RWPE1 (cell line): Measurements from ENCODE around the gene LYSMD1.

ENCODE experiments used
- CTCF ChIA-PET: fragments of 350-600 bp; sonication (Branson Sonifier 250); formaldehyde crosslinking; extraction: SDS; loops from one replicate; lab custom pipeline; 2021; lab: Yijun Ruan, JAX
- POLR2A ChIA-PET: fragments of 400-600 bp; formaldehyde crosslinking; extraction: SDS; loops from one replicate; lab custom pipeline; 2020; ENCODE audit warnings: antibody characterized with exemption; ENCODE audit not compliant: low non-redundant PET; lab: Yijun Ruan, JAX
- DNase-seq: peaks from one replicate; pipeline ENCODE4 v3.0.0; 2012; ENCODE audit warnings: low spot score
- H3K27ac ChIP-seq: fragments of 450-650 bp; 2 replicates; pipeline ENCODE4 v1.5.1; 2017
- TF ChIP-seq, protein P1 (sequence below): fragments of 450-650 bp; conservative IDR thresholded peaks from 2 replicates; pipeline ENCODE4 v1.5.1; 2017; ENCODE audit warnings: low read depth, mild to moderate bottlenecking

LYSMD1 gene

DNA sequence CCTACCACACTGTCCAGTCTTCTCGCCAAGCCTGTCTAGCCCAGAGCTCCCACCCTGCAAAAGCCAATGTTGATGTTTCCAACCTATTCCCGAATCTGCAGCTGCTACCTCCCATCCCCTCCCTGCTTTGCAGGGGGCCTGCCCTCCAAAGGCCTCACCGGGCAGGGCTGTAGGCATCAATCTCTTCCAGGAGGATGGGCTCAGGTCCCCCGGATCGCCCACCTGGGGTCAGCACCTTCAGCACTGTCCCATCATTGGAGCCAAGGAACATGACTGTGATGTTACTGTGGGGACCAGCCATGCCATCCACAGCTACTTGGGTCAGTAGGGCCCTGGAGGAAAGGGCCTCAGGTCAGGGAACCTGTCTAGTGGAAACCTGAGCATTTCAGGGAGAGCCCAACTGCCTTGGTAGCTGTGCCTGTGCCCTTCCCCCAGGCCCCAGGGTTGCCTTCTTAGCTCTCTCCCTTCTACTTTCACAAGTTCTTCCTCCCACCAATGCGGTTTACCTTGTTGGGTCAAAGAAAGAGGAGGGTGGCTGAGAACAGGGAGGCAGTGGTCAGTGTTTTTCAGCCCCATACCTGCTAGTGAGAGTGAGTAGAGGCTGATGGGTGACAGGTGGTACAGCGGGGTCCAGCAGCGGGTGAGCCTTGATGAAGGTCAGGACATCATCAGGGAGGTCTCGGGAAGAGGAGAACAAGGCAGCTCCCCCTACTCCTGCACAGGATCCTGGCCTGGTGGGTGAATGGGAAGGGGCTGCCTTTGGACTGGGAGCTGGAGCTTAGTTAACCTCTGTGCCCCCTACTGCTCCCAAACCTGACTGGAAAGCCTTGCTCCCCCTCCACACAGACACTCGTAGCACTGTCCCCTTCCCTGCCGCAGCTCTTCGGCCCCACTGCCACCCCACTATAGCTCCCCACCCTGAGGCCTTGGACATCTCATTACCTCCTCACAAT is 30.0 kb downstream of the LYSMD1 start:
- POLR2A ChIA-PET: no interaction called here
- no peak for DNase-seq
- no peak overlapping the region for H3K27ac ChIP-seq
- TF ChIP-seq, protein P1, sequence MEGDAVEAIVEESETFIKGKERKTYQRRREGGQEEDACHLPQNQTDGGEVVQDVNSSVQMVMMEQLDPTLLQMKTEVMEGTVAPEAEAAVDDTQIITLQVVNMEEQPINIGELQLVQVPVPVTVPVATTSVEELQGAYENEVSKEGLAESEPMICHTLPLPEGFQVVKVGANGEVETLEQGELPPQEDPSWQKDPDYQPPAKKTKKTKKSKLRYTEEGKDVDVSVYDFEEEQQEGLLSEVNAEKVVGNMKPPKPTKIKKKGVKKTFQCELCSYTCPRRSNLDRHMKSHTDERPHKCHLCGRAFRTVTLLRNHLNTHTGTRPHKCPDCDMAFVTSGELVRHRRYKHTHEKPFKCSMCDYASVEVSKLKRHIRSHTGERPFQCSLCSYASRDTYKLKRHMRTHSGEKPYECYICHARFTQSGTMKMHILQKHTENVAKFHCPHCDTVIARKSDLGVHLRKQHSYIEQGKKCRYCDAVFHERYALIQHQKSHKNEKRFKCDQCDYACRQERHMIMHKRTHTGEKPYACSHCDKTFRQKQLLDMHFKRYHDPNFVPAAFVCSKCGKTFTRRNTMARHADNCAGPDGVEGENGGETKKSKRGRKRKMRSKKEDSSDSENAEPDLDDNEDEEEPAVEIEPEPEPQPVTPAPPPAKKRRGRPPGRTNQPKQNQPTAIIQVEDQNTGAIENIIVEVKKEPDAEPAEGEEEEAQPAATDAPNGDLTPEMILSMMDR: no peak
- CTCF ChIA-PET: interaction anchor here (0.5 to 1.3 kb wide), 3 partner anchors 17 to 860 kb away, joined by 3 read pairs; no protein-coding TSS in a partner anchor

DNA sequence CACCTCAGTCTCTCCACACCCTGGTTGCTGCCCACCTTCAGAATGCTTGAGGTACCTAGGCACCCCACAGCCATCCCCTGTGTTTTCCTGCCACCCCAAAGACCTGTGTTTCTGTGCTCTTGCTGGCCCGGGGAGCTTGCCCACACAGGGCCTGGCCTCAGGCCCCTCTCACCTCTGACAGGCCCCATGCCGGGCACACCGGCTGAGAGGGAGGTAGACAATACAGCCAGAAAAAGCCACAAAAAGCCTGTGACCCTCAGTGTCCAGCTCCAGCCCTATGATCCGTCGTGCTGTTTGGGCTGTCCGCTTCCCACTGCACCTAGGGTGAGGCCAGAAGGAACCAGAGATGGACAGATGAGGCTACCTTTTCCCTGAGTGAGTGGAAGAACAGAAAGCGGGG is 30.7 kb downstream of the LYSMD1 start:
- DNase-seq: no peak
- POLR2A ChIA-PET: no interaction called here
- TF ChIP-seq, protein P1: no peak
- no peak overlapping the region for H3K27ac ChIP-seq
- CTCF ChIA-PET: interaction anchor here (0.6 to 1.3 kb wide), 3 partner anchors 10 to 35 kb away, joined by 3 to 4 read pairs (median 3); no protein-coding TSS in a partner anchor

DNA sequence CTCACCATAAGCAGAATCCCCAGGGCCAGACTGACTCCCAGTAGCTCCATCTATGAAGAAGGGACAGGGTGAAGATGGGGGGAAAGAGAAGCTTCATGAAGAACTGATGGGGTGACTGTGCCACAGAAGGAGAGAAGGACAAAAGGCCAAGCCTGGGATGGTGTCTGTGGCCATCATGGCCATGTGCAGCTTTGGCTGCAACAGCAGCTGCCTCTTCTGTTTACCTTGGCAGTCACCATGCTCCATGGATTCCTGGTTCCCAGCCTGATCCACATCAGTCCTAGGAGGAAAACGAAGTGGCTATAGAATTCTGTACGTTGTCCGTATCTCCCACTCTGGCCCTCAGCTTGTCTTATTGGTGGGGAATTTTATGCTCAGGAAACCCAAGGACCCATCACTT is 31.3 kb downstream of the LYSMD1 start:
- no peak for DNase-seq
- CTCF ChIA-PET: interaction anchor here (0.6 to 1.0 kb wide), 2 partner anchors 10 to 225 kb away, joined by 3 to 4 read pairs; no protein-coding TSS in a partner anchor
- H3K27ac ChIP-seq: no peak overlapping the region

DNA sequence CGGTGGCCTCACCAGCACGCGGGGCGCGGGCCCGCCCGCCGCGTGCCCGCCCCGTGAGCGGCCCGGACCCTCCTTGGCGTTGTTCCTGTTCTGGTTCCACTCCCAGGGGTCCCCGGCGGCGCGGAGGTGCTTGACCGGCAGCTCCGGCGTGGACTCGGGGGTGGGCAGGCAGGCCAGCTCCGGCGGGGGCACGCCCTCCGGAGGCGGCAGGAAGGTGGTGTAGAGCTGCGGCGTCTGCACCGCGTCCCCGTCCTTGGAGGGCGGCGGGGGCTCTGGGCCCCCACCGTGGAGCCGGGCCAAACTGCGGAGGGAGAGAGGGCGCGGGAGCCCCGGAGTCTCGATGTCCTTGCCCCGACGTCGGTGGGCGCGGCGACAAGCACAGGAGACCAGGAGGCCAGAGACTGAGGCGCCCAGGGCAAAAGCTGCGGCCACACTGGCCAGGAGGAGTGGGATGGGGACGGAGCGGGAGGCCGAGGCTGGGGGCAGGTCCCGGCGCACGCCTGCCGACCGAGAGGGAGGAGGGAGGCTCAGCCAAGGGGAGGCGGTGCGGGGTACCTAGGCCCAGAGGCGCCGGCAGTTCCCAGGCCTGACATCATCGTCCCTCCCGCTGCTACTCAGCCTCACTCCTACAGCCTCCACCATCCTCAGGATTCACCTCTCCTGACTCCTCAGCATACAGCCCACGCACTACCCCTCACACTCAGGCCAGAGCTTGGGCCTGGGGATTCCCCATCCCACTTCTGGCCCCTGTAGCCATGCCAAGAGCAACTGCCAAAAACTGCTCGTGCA is 32.5 kb downstream of the LYSMD1 start:
- no peak for DNase-seq
- ChIA-PET POLR2A (no interaction called here), CTCF (interaction anchor here (0.6 kb wide), 1 partner anchor 118 kb away, joined by 3 read pairs; no protein-coding TSS in a partner anchor)
- H3K27ac ChIP-seq: no peak overlapping the region
- TF ChIP-seq, protein P1: no peak

More for the DNA sequence above, 31.3 kb downstream of the LYSMD1 start:
- POLR2A ChIA-PET: no interaction called here
- TF ChIP-seq, protein P1: no peak

DNA sequence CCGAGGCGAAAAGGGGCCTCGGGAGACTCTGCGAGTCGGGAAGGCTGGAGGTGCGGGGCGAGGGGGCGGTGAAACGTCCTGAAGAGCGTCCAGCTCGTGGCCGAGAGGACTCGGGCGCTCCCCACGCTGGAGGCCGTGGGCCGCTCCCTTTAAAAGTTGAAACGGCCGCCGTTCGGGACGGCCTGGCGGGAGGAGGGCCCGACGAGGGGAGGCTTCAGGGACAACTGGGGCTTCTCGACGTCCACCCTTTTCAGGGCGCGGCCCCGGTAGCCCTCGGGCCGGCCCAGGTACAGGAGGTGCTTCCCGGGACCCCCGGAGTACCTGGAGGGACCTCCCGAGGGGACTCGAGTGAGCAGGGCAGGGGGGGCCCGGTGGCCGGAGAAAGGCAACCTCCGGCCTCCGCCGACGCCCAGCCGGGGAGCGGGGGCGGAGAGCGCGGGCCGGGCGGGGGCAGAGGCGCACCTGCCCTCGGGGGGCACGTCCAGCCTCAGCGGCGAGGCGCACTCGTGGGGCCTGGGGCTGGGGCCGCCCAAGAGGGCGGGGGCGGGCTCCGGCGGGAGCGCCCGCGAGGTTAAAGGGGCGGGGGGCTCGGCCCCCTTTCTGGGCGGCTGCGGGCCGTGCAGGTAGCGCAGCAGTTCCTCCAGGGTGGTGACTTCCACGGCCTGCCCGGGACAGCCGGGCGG is 33.2 kb downstream of the LYSMD1 start:
- TF ChIP-seq, protein P1: no peak
- CTCF ChIA-PET: interaction anchor here (0.6 kb wide), 1 partner anchor 335 kb away, joined by 3 read pairs; no protein-coding TSS in a partner anchor
- no peak for DNase-seq
- POLR2A ChIA-PET: no interaction called here
- no peak overlapping the region for H3K27ac ChIP-seq
